ENCODE data around the gene PDXP.

Gene PDXP

GRCh38 chr22:37624017-37624365, 34.5 kb upstream of the PDXP start:
- TF ChIP-seq CTCF (IDR thresholded peaks at IDR 0.05; ENCODE audit: extremely low read depth, insufficient read depth, missing control alignments), result no peak

GRCh38 chr22:37624876-37625275, 33.6 kb upstream of the PDXP start:
- no peak for DNase-seq (ENCODE audit: low spot score)
- in situ Hi-C loops (cut with MboI; ENCODE audit: low pct_unique_long_range_greater_than_20kb, low sequenced_read_pairs, unreplicated experiment), result loop anchor here (10.0 kb wide), 1 partner anchor 50 kb away; the partner anchor contains the start of gene LGALS1
- no peak for TF ChIP-seq CTCF (IDR thresholded peaks at IDR 0.05; ENCODE audit: extremely low read depth, insufficient read depth, missing control alignments)

More at GRCh38 chr22:37624017-37624365, 34.5 kb upstream of the PDXP start:
- in situ Hi-C loops (cut with MboI; ENCODE audit: low pct_unique_long_range_greater_than_20kb, low sequenced_read_pairs, unreplicated experiment), result loop anchor here (10.0 kb wide), 1 partner anchor 51 kb away; the partner anchor contains the start of gene LGALS1
- no peak for DNase-seq (ENCODE audit: low spot score)

GRCh38 chr22:37625737-37626136, 32.8 kb upstream of the PDXP start:
- no peak for TF ChIP-seq CTCF (IDR thresholded peaks at IDR 0.05; ENCODE audit: extremely low read depth, insufficient read depth, missing control alignments)
- in situ Hi-C loops (cut with MboI; ENCODE audit: low pct_unique_long_range_greater_than_20kb, low sequenced_read_pairs, unreplicated experiment), result loop anchor here (10.0 kb wide), 1 partner anchor 49 kb away; the partner anchor contains the start of gene LGALS1

GRCh38 chr22:37626144-37626543, 32.4 kb upstream of the PDXP start:
- in situ Hi-C loops (cut with MboI; ENCODE audit: low pct_unique_long_range_greater_than_20kb, low sequenced_read_pairs, unreplicated experiment), result loop anchor here (10.0 kb wide), 1 partner anchor 49 kb away; the partner anchor contains the start of gene LGALS1
- DNase-seq (ENCODE audit: low spot score), result no peak
- no peak for TF ChIP-seq CTCF (IDR thresholded peaks at IDR 0.05; ENCODE audit: extremely low read depth, insufficient read depth, missing control alignments)

More at GRCh38 chr22:37625737-37626136, 32.8 kb upstream of the PDXP start:
- no peak for DNase-seq (ENCODE audit: low spot score)

GRCh38 chr22:37626556-37627075, 31.9 kb upstream of the PDXP start:
- DNase-seq (ENCODE audit: low spot score), result no peak
- TF ChIP-seq CTCF (IDR thresholded peaks at IDR 0.05; ENCODE audit: extremely low read depth, insufficient read depth, missing control alignments), result no peak
- in situ Hi-C loops (cut with MboI; ENCODE audit: low pct_unique_long_range_greater_than_20kb, low sequenced_read_pairs, unreplicated experiment), result loop anchor here (10.0 kb wide), 1 partner anchor 48 kb away; the partner anchor contains the start of gene LGALS1

- DNase-seq (ENCODE audit: low spot score), result no peak
- no peak for TF ChIP-seq CTCF (IDR thresholded peaks at IDR 0.05; ENCODE audit: extremely low read depth, insufficient read depth, missing control alignments)
- in situ Hi-C loops (cut with MboI; ENCODE audit: low pct_unique_long_range_greater_than_20kb, low sequenced_read_pairs, unreplicated experiment), result loop anchor here (10.0 kb wide), 1 partner anchor 48 kb away; the partner anchor contains the start of gene LGALS1
Measured at GRCh38 chr22:37627121-37627520, 31.4 kb upstream of the PDXP start.
